Stimulated activated naive CD4-positive, alpha-beta T cell (primary cell): ENCODE results near the gene NF1.

Source experiments
- DNase-seq, 6 experiments: peaks; one replicate each; lab custom pipeline; 2025; lab: John Stamatoyannopoulos, UW

Gene NF1

GRCh38 chr17:31405890-31406371 lies 311.2 kb downstream of the NF1 start:
- DNase-seq, result no peak

GRCh38 chr17:31408586-31408985 lies 313.8 kb downstream of the NF1 start:
- DNase-seq, result no peak

- no peak for DNase-seq
These were observed 317.0 kb downstream of the NF1 start for GRCh38 chr17:31411707-31412285.

- no peak for DNase-seq
These were observed 317.7 kb downstream of the NF1 start for GRCh38 chr17:31412511-31412910.

GRCh38 chr17:31413081-31413799 lies 318.5 kb downstream of the NF1 start:
- no peak for DNase-seq

GRCh38 chr17:31413874-31414549 lies 319.2 kb downstream of the NF1 start:
- no peak for DNase-seq

GRCh38 chr17:31414550-31414918 lies 319.8 kb downstream of the NF1 start:
- DNase-seq, result no peak

GRCh38 chr17:31415004-31415454 lies 320.3 kb downstream of the NF1 start:
- no peak for DNase-seq

GRCh38 chr17:31415640-31416502 lies 321.1 kb downstream of the NF1 start:
- DNase-seq, result no peak

- DNase-seq, result no peak
These were observed 321.7 kb downstream of the NF1 start for GRCh38 chr17:31416503-31416923.

- DNase-seq, result no peak
These were observed 322.4 kb downstream of the NF1 start for GRCh38 chr17:31417051-31417792.

- no peak for DNase-seq
These were observed 324.1 kb downstream of the NF1 start for GRCh38 chr17:31418773-31419350.

- DNase-seq, result no peak
These were observed 327.7 kb downstream of the NF1 start for GRCh38 chr17:31422443-31422842.

- no peak for DNase-seq
These were observed 330.1 kb downstream of the NF1 start for GRCh38 chr17:31424944-31425281.

- no peak for DNase-seq
These were observed 330.7 kb downstream of the NF1 start for GRCh38 chr17:31425282-31426040.
